ENCODE results near the gene SLC38A10. TPM values are rescaled to one million over a fixed set of nuclear protein-coding genes. Genes with fewer than 3 reads are reported as not detected.
"Not testable (repeated sequence)": the region's sequence is repeated elsewhere in the genome, so short reads cannot be mapped to it uniquely, and the experiment has no call there.

The SLC38A10 gene
- total RNA-seq, 1 donor from 2014 or later: 135 TPM

GRCh38 chr17:81312624-81313325 is 17.7 kb upstream of the SLC38A10 start:
- no peak for DNase-seq (ENCODE audit: low spot score)

- no peak for DNase-seq (ENCODE audit: low spot score)
Observed at GRCh38 chr17:81311946-81312345, 16.8 kb upstream of the SLC38A10 start.

- DNase-seq (ENCODE audit: low spot score): no peak
Observed at GRCh38 chr17:81310949-81311550, 15.9 kb upstream of the SLC38A10 start.

- no peak for DNase-seq (ENCODE audit: low spot score)
Observed at GRCh38 chr17:81309859-81310839, 15.0 kb upstream of the SLC38A10 start.

GRCh38 chr17:81309140-81309858 is 14.2 kb upstream of the SLC38A10 start:
- peak; percentile 86 for DNase-seq (ENCODE audit: low spot score)

GRCh38 chr17:81308784-81309139 is 13.7 kb upstream of the SLC38A10 start:
- DNase-seq (ENCODE audit: low spot score): not testable (repeated sequence)

GRCh38 chr17:81307636-81308560 is 12.8 kb upstream of the SLC38A10 start:
- DNase-seq (ENCODE audit: low spot score): no peak

GRCh38 chr17:81306898-81307510 is 11.9 kb upstream of the SLC38A10 start:
- DNase-seq (ENCODE audit: low spot score): no peak

- no peak for DNase-seq (ENCODE audit: low spot score)
Observed at GRCh38 chr17:81306491-81306890, 11.4 kb upstream of the SLC38A10 start.

- no peak for DNase-seq (ENCODE audit: low spot score)
Observed at GRCh38 chr17:81305051-81305630, 10.0 kb upstream of the SLC38A10 start.

GRCh38 chr17:81304196-81305015 is 9.3 kb upstream of the SLC38A10 start:
- DNase-seq (ENCODE audit: low spot score): no peak

- DNase-seq (ENCODE audit: low spot score): no peak
Observed at GRCh38 chr17:81303385-81303784, 8.3 kb upstream of the SLC38A10 start.

- no peak for DNase-seq (ENCODE audit: low spot score)
Observed at GRCh38 chr17:81302861-81303333, 7.8 kb upstream of the SLC38A10 start.

GRCh38 chr17:81302324-81302723 is 7.2 kb upstream of the SLC38A10 start:
- DNase-seq (ENCODE audit: low spot score): no peak

- DNase-seq (ENCODE audit: low spot score): no peak
Observed at GRCh38 chr17:81301195-81302144, 6.4 kb upstream of the SLC38A10 start.

- DNase-seq (ENCODE audit: low spot score): no peak
Observed at GRCh38 chr17:81300586-81301155, 5.6 kb upstream of the SLC38A10 start.

- DNase-seq (ENCODE audit: low spot score): no peak
Observed at GRCh38 chr17:81299846-81300585, 4.9 kb upstream of the SLC38A10 start.
